GM19035 (cell line): Measurements from ENCODE around the gene MTX1.

ENCODE experiments used
- ATAC-seq: cut with Tn5 transposase; IDR thresholded peaks from one replicate; pipeline ENCODE4 v1.9.1; 2021; ENCODE audit not compliant: unreplicated experiment

MTX1 gene

DNA sequence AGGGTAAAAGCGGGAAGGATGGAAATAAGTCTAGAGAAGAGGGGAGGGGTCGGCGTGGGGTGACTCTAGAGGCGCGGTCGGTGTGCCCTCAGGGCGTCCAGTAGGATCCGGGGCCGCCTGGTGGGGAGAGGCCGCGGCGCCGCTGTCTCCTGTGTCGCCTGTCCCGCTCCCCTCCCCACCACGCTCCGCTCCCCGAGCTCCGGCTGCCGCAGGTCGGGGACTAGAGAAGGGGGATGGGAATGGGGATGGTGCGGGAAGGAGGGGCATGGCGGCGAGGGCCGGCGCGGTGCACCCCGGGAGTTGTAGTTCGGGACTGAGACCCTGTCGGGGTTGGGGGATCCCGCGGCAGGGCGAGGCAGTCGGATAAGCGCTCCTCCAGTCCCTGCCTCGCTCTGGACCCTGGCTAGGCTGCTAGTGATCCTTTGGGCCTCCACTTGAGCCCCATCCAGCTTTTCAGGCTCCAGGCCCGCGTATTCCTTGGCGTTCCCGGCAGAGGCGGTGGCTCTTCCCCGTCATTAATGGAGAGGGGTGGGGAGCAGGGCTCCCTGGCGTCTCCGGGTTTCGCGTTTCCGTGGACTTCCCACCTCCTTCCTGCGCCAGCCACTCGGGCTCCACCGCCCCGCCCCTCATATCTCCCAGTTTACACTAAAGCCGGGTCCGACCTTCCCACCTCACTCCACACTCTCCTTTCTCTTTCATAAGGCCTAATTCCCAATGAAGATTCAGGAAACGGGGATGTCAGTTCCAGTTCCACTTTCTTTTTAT is 46.9 kb downstream of the MTX1 start, which contains the start of gene ENTREP3:
ENTREP3 (minus strand) TSS at position 241 of the 765 bp plus-strand sequence. CDS start 606 bp downstream, outside the sequence.
- ATAC-seq = no peak

GRCh38 chr1:155256058-155256852 is 47.8 kb downstream of the MTX1 start:
- no peak for ATAC-seq

GRCh38 chr1:155260276-155260675 is 51.8 kb downstream of the MTX1 start:
- ATAC-seq = no peak

GRCh38 chr1:155261493-155261851 is 53.0 kb downstream of the MTX1 start:
- ATAC-seq = no peak

GRCh38 chr1:155261852-155262673 is 53.6 kb downstream of the MTX1 start, which contains the start of gene SCAMP3:
TSS of gene SCAMP3 (minus strand) at chr1:155262360. CDS start at chr1:155262151, 209 bp downstream.
- peak; percentile 86 for ATAC-seq

DNA sequence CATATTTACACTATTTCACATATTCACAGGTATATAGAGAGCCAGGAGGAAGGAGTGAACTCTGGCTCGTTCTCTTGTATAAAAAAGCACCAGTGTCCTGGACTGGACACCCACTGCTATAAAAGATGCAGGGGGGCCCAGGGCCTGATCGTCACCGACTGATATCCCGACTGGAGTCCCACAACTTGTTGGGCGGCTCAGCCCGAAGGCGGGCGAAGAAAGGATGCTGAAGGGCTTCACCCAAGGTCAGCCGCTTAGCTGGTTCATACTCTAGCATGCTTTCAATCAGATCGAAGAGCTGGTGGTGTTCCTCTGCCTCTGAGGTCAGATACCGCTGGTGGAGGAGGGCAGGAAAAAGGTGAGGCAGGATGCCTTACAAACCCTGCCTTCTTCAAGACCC is 54.6 kb downstream of the MTX1 start:
- ATAC-seq = no peak
